A549 (cell line): Measurements from ENCODE around the gene TRIM2. TPM values are rescaled to one million over a fixed set of nuclear protein-coding genes. Genes with fewer than 3 reads are reported as not detected.

Experiments used
- ATAC-seq, 2 experiments: fragments of 200-7000 bp in 1 of 2; fragments of >200 bp in 1 of 2; cut with Nextera tagmentation in 1 of 2; cut with Tn5 transposase in 1 of 2; 3 replicates each; pipeline versions ENCODE4 v1.8.0 to v1.9.1; 2018 to 2020; ENCODE audit warnings: mild to moderate bottlenecking in 1 of 2, moderate library complexity in 1 of 2
- CTCF ChIA-PET: fragments of 300-600 bp; sonication (Branson Sonifier 250); formaldehyde crosslinking; extraction: SDS; loops from one replicate; lab custom pipeline; 2021; ENCODE audit warnings: antibody characterized with exemption, inconsistent platforms; lab: Yijun Ruan, JAX
- POLR2A ChIA-PET: fragments of 350-600 bp; formaldehyde crosslinking; extraction: SDS; loops from one replicate; lab custom pipeline; 2021; ENCODE audit warnings: antibody characterized with exemption, inconsistent platforms; lab: Yijun Ruan, JAX
- DNase-seq, 2 experiments: peaks; one replicate each; pipeline versions ENCODE4 v3.0.0 to v3.0.0-alpha.2; 2011 to 2016; ENCODE audit warnings: low read depth in 1 of 2, low spot score in 1 of 2
- FAIRE-seq: peaks from 2 replicates; lab custom pipeline; 2011; peaks lifted over from hg19 to GRCh38; lab: Jason Lieb, UNC
- H3K27ac ChIP-seq, 2 experiments: fragments of >200 bp; sonication (Bioruptor Twin); formaldehyde crosslinking; 3 replicates each; pipeline ENCODE4 v1.5.1; 2016 to 2017
- H3K4me1 ChIP-seq: fragments of >200 bp; sonication (Bioruptor Twin); formaldehyde crosslinking; 3 replicates; pipeline ENCODE4 v1.6.1; 2016
- H3K4me2 ChIP-seq: fragments of >200 bp; sonication (Bioruptor Twin); formaldehyde crosslinking; 3 replicates; pipeline ENCODE4 v1.6.1; 2016
- H3K4me3 ChIP-seq: fragments of >200 bp; sonication (Bioruptor Twin); formaldehyde crosslinking; 3 replicates; pipeline ENCODE4 v1.5.1; 2016
- H3K9me3 ChIP-seq: fragments of >200 bp; sonication (Bioruptor Twin); formaldehyde crosslinking; 3 replicates; pipeline ENCODE4 v1.6.1; 2016
- BHLHE40 ChIP-seq: IDR thresholded peaks from 2 replicates; pipeline ENCODE4 v1.6.1; 2012; ENCODE audit warnings: low read depth, low read length, inconsistent platforms
- CEBPB ChIP-seq, 2 experiments: fragments of >200 bp in 1 of 2; sonication (Bioruptor Twin) in 1 of 2; formaldehyde crosslinking in 1 of 2; IDR thresholded peaks; 2 replicates each; pipeline ENCODE4 v1.6.1; 2012 to 2016
- E2F6 ChIP-seq: IDR thresholded peaks from 2 replicates; pipeline ENCODE4 v1.6.1; 2012; ENCODE audit warnings: low read depth, borderline replicate concordance
- ELK1 ChIP-seq: fragments of 150-350 bp; IDR thresholded peaks from 2 replicates; pipeline ENCODE4 v1.6.1; 2014; ENCODE audit warnings: low read depth, mild to moderate bottlenecking, low read length
- ESRRA ChIP-seq: fragments of 150-350 bp; IDR thresholded peaks from 2 replicates; pipeline ENCODE4 v1.6.1; 2014; ENCODE audit warnings: mild to moderate bottlenecking, low read length, borderline replicate concordance
- HDAC2 ChIP-seq: fragments of 200-600 bp; sonication (generic); IDR thresholded peaks from 2 replicates; pipeline ENCODE4 v1.6.1; 2016
- HEYL ChIP-seq: fragments of 250-450 bp; sonication (Bioruptor Pico); IDR thresholded peaks from 2 replicates; pipeline ENCODE4 v1.8.0; 2021; ENCODE audit warnings: mild to moderate bottlenecking, moderate library complexity
- HOXA7 ChIP-seq: fragments of 250-450 bp; sonication (Bioruptor Pico); IDR thresholded peaks from 2 replicates; pipeline ENCODE4 v1.5.0; 2020; ENCODE audit warnings: mild to moderate bottlenecking, moderate library complexity
- HOXB5 ChIP-seq: fragments of 250-450 bp; sonication (Bioruptor Pico); IDR thresholded peaks from 2 replicates; pipeline ENCODE4 v1.5.0; 2020; ENCODE audit warnings: mild to moderate bottlenecking, moderate library complexity
- JUN ChIP-seq, 2 experiments: fragments of >200 bp; sonication (Bioruptor Twin); formaldehyde crosslinking; IDR thresholded peaks; 2 replicates in 1 of 2; 3 replicates in 1 of 2; pipeline ENCODE4 v1.6.1; 2016 to 2017
- KDM1A ChIP-seq: fragments of 200-600 bp; sonication (generic); IDR thresholded peaks from 2 replicates; pipeline ENCODE4 v1.6.1; 2016; ENCODE audit warnings: low read depth, mild to moderate bottlenecking
- KDM5A ChIP-seq: fragments of 200-600 bp; sonication (generic); IDR thresholded peaks from 2 replicates; pipeline ENCODE4 v1.6.1; 2016; ENCODE audit warnings: antibody characterized with exemption, mild to moderate bottlenecking
- MAFK ChIP-seq: fragments of 450-650 bp; IDR thresholded peaks from 2 replicates; pipeline ENCODE4 v1.6.1; 2014; ENCODE audit not compliant: partially characterized antibody
- MAZ ChIP-seq: fragments of 150-350 bp; IDR thresholded peaks from 2 replicates; pipeline ENCODE4 v1.6.1; 2014; ENCODE audit warnings: antibody characterized with exemption, low read depth, low read length, borderline replicate concordance
- NPAS2 ChIP-seq: fragments of 250-450 bp; sonication (Bioruptor Pico); IDR thresholded peaks from 2 replicates; pipeline ENCODE4 v1.8.0; 2022; ENCODE audit warnings: mild to moderate bottlenecking, moderate library complexity, borderline replicate concordance
- NR3C1 ChIP-seq: fragments of >200 bp; sonication (Bioruptor Twin); formaldehyde crosslinking; IDR thresholded peaks from 3 replicates; pipeline ENCODE4 v1.6.1; 2017
- PHF8 ChIP-seq: fragments of 200-600 bp; sonication (generic); IDR thresholded peaks from 2 replicates; pipeline ENCODE4 v1.6.1; 2016; ENCODE audit warnings: low read depth, mild to moderate bottlenecking, antibody characterized with exemption, moderate library complexity, borderline replicate concordance
- POLR2A ChIP-seq: IDR thresholded peaks from 2 replicates; pipeline ENCODE4 v1.6.1; 2012; ENCODE audit warnings: mild to moderate bottlenecking, low read length
- RNF2 ChIP-seq: fragments of 200-600 bp; sonication (generic); IDR thresholded peaks from 2 replicates; pipeline ENCODE4 v1.6.1; 2016; ENCODE audit warnings: low read depth, mild to moderate bottlenecking, antibody characterized with exemption, moderate library complexity, borderline replicate concordance
- SMC3 ChIP-seq: fragments of >200 bp; sonication (Bioruptor Twin); formaldehyde crosslinking; IDR thresholded peaks from 3 replicates; pipeline ENCODE4 v1.6.1; 2018; ENCODE audit warnings: inconsistent platforms
- SREBF2 ChIP-seq: fragments of 450-650 bp; IDR thresholded peaks from 2 replicates; pipeline ENCODE4 v1.6.1; 2014; ENCODE audit warnings: mild to moderate bottlenecking, moderate library complexity
- TP53 ChIP-seq: fragments of 250-450 bp; sonication (Bioruptor Pico); IDR thresholded peaks from 2 replicates; pipeline ENCODE4 v1.5.0; 2021; ENCODE audit warnings: mild to moderate bottlenecking, moderate library complexity
- USF2 ChIP-seq: fragments of 450-650 bp; IDR thresholded peaks from 2 replicates; pipeline ENCODE4 v1.6.1; 2014; ENCODE audit warnings: antibody characterized with exemption
- ZC3H11A ChIP-seq: fragments of 450-650 bp; IDR thresholded peaks from 2 replicates; pipeline ENCODE4 v1.6.1; 2014; ENCODE audit warnings: antibody characterized with exemption, mild to moderate bottlenecking
- ZNF302 ChIP-seq: fragments of 250-450 bp; sonication (Bioruptor Pico); IDR thresholded peaks from 2 replicates; pipeline ENCODE4 v1.9.0; 2021; ENCODE audit warnings: inconsistent platforms, mild to moderate bottlenecking, moderate library complexity
- WGBS: methylation state at CpG from one replicate; pipeline ENCODE4 v1.1.6; 2017; ENCODE audit errors: missing lambda C conversion rate; 5-methylcytosine and 5-hydroxymethylcytosine counted together
- polyA plus RNA-seq, 4 experiments: library from polyadenylated mRNA; depleted of rRNA in 3 of 4; stranded (reverse); fragments of >200 nt; fragmentation: RNase III in 1 of 4; extraction: RNeasy Plus Mini Kit Qiagen cat#74134 plus additional on column Dnase treatment in 1 of 4; gene quantifications; 2 replicates in 3 of 4; 3 replicates in 1 of 4; pipeline ENCODE4 v1.2.3, GENCODE V29; 2011 to 2017
- TF ChIP-seq, protein P1 (sequence below): fragments of 250-450 bp; sonication (Bioruptor Pico); IDR thresholded peaks from 2 replicates; pipeline ENCODE4 v1.5.0; 2021; ENCODE audit warnings: mild to moderate bottlenecking, moderate library complexity, borderline replicate concordance
- TF ChIP-seq, protein P2 (sequence below): fragments of >200 bp; sonication (Bioruptor Twin); formaldehyde crosslinking; IDR thresholded peaks from 3 replicates; pipeline ENCODE4 v1.6.1; 2016
- TF ChIP-seq, protein P3 (sequence below): IDR thresholded peaks from 2 replicates; pipeline ENCODE4 v1.6.1; 2012

TRIM2 gene
- polyA plus RNA-seq, 2 of the 4 experiments (the other 2 are of a cell fraction): 0.92 to 1.4 TPM

DNA sequence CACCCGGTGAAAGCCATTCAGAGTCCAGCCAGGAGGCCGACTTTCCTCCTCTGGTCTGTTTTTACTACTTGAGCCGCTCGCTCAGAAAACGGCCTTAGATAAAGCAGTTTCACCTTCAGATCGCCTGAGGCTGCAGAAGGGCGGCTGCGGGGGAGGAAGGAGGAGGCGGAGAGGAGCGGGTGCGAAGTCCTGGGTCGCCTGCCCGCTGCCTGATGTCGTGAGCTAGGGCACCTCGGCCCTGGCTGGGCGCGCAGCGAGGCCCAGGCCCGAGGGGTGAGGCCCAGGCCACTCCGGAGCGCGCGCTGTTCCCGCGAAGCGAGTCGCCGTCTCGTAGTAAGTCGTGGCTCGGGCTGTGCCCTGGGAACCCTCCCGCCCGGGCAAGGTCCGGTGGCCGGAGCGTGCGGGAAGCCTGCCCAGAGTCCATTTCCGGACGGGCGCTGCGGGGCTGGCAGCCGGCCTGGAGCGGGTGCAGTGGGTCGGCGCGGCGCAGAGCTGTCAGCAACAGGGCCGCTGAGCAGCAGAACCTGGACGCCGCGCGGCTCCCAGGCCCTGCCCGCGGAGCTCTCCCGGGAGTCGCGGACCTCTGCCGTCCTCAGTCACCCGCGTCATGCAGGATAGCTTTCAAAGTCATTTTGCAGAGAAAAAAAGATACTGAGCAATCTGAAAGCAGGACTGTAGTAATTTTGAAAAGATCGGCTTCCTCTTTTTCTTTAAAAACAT lies 18.6 kb downstream of the TRIM2 start:
- DNase-seq (no peak), FAIRE-seq (no peak)

GRCh38 chr4:153223427-153223801 lies 19.2 kb downstream of the TRIM2 start:
- POLR2A ChIA-PET: no interaction called here
- H3K4me3 ChIP-seq: no peak overlapping the region
- WGBS: 87% methylated on average over 9 of the region's 9 CpGs

More for the DNA sequence above, 18.6 kb downstream of the TRIM2 start:
- H3K4me3 ChIP-seq: no peak overlapping the region
- no peaks in the 10 kb centered on the region for H3K4me1 ChIP-seq
- 92% methylated on average over 28 of the region's 61 CpGs for WGBS
- no peak for ATAC-seq
- ChIA-PET CTCF (interaction anchor here (0.5 to 0.9 kb wide), 3 partner anchors 8 to 310 kb away, joined by 3 to 4 read pairs (median 3); no protein-coding TSS in a partner anchor), POLR2A (no interaction called here)
- H3K27ac ChIP-seq: no peak overlapping the region
- H3K9me3 ChIP-seq: no peaks in the 10 kb centered on the region
- no peak for TF ChIP-seq HDAC2
- no peak for TF ChIP-seq E2F6
- TF ChIP-seq JUN (IDR thresholded peaks at IDR 0.05): no peak
- no peak for TF ChIP-seq USF2
- no peak for TF ChIP-seq POLR2A
- no peak for TF ChIP-seq KDM5A
- TF ChIP-seq HEYL (CRISPR knock-in tag): no peak
- TF ChIP-seq MAFK: no peak
- no peak for TF ChIP-seq TP53 (CRISPR knock-in tag)
- no peak for TF ChIP-seq ELK1
- TF ChIP-seq HOXA7 (CRISPR knock-in tag): no peak
- TF ChIP-seq KDM1A: no peak
- no peak for TF ChIP-seq NR3C1
- TF ChIP-seq BHLHE40: no peak
- TF ChIP-seq, protein P1, sequence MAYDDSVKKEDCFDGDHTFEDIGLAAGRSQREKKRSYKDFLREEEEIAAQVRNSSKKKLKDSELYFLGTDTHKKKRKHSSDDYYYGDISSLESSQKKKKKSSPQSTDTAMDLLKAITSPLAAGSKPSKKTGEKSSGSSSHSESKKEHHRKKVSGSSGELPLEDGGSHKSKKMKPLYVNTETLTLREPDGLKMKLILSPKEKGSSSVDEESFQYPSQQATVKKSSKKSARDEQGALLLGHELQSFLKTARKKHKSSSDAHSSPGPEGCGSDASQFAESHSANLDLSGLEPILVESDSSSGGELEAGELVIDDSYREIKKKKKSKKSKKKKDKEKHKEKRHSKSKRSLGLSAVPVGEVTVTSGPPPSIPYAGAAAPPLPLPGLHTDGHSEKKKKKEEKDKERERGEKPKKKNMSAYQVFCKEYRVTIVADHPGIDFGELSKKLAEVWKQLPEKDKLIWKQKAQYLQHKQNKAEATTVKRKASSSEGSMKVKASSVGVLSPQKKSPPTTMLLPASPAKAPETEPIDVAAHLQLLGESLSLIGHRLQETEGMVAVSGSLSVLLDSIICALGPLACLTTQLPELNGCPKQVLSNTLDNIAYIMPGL (CRISPR knock-in tag): no peak
- no peak for TF ChIP-seq NPAS2 (CRISPR knock-in tag)
- TF ChIP-seq PHF8: no peak
- no peak for TF ChIP-seq MAZ
- no peak for TF ChIP-seq ESRRA
- H3K4me2 ChIP-seq: no peak overlapping the region

More at GRCh38 chr4:153223427-153223801, 19.2 kb downstream of the TRIM2 start:
- no peak for DNase-seq
- CTCF ChIA-PET: interaction anchor here (0.5 to 0.9 kb wide), 3 partner anchors 9 to 309 kb away, joined by 3 to 4 read pairs (median 3); no protein-coding TSS in a partner anchor
- H3K4me2 ChIP-seq: no peak overlapping the region
- no peak for FAIRE-seq
- H3K9me3 ChIP-seq: no peaks in the 10 kb centered on the region
- no peak for ATAC-seq
- TF ChIP-seq CEBPB (IDR thresholded peaks at IDR 0.05) (no peak), USF2 (no peak), ZNF302 (CRISPR knock-in tag) (no peak), HDAC2 (no peak), ZC3H11A (no peak), HEYL (CRISPR knock-in tag) (no peak), SREBF2 (no peak), KDM1A (no peak), SMC3 (no peak), PHF8 (no peak), RNF2 (no peak), ESRRA (no peak), HOXB5 (CRISPR knock-in tag) (no peak)
- TF ChIP-seq, protein P2, sequence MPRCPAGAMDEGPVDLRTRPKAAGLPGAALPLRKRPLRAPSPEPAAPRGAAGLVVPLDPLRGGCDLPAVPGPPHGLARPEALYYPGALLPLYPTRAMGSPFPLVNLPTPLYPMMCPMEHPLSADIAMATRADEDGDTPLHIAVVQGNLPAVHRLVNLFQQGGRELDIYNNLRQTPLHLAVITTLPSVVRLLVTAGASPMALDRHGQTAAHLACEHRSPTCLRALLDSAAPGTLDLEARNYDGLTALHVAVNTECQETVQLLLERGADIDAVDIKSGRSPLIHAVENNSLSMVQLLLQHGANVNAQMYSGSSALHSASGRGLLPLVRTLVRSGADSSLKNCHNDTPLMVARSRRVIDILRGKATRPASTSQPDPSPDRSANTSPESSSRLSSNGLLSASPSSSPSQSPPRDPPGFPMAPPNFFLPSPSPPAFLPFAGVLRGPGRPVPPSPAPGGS: no peak
- TF ChIP-seq, protein P3, sequence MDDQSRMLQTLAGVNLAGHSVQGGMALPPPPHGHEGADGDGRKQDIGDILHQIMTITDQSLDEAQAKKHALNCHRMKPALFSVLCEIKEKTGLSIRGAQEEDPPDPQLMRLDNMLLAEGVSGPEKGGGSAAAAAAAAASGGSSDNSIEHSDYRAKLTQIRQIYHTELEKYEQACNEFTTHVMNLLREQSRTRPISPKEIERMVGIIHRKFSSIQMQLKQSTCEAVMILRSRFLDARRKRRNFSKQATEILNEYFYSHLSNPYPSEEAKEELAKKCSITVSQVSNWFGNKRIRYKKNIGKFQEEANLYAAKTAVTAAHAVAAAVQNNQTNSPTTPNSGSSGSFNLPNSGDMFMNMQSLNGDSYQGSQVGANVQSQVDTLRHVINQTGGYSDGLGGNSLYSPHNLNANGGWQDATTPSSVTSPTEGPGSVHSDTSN: no peak
- TF ChIP-seq, all 56 proteins: peak for 0
- Histone ChIP-seq H3K4me1 (no peaks in the 10 kb centered on the region), H3K27ac (no peak overlapping the region)
